AG04449 (cell line): ENCODE measurements around the gene LRP2.

Experiments
- CTCF ChIA-PET: fragments of 350-600 bp; formaldehyde crosslinking; extraction: SDS; loops from one replicate; lab custom pipeline; 2021; ENCODE audit warnings: antibody characterized with exemption; lab: Yijun Ruan, JAX
- POLR2A ChIA-PET: fragments of 400-600, 350-600 bp; formaldehyde crosslinking; extraction: SDS; loops from one replicate; lab custom pipeline; 2020; ENCODE audit warnings: antibody characterized with exemption, inconsistent platforms; lab: Yijun Ruan, JAX
- DNase-seq: peaks from one replicate; pipeline ENCODE4 v3.0.0-alpha.2; 2010; ENCODE audit warnings: low read depth, low spot score
- H3K4me3 ChIP-seq: 2 replicates; pipeline ENCODE4 v1.5.1; 2011; ENCODE audit warnings: low read depth, mild to moderate bottlenecking, control low read depth, low read length
- TF ChIP-seq, protein P1 (sequence below): IDR thresholded peaks from one replicate; pipeline ENCODE4 v1.5.1; 2011; ENCODE audit warnings: mild to moderate bottlenecking, moderate library complexity, low read length, control low read depth, inconsistent platforms; ENCODE audit not compliant: insufficient read depth; ENCODE audit errors: missing control alignments

The LRP2 gene

DNA sequence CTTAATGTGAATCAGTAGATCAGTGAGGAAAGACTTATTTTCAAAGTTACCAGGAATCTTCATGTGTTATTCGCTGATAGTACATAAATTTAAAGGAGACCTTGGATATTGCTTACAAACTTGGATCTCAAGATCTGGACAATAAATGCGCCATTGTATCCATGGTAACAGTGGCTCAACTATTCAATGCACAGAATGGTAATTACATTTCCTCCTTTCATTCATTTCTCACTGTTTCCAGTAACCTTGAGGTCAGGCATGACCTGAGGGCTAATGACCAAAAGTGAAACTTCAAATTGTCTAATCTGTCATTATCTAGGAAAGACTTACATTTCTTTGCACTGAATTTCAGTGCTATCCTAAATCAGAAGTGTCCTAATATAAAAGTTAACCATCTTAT, 8.1 kb downstream of the LRP2 start:
- no peak overlapping the region for H3K4me3 ChIP-seq
- no peak for DNase-seq
- POLR2A ChIA-PET: no interaction called here
- CTCF ChIA-PET: no interaction called here
- TF ChIP-seq, protein P1, sequence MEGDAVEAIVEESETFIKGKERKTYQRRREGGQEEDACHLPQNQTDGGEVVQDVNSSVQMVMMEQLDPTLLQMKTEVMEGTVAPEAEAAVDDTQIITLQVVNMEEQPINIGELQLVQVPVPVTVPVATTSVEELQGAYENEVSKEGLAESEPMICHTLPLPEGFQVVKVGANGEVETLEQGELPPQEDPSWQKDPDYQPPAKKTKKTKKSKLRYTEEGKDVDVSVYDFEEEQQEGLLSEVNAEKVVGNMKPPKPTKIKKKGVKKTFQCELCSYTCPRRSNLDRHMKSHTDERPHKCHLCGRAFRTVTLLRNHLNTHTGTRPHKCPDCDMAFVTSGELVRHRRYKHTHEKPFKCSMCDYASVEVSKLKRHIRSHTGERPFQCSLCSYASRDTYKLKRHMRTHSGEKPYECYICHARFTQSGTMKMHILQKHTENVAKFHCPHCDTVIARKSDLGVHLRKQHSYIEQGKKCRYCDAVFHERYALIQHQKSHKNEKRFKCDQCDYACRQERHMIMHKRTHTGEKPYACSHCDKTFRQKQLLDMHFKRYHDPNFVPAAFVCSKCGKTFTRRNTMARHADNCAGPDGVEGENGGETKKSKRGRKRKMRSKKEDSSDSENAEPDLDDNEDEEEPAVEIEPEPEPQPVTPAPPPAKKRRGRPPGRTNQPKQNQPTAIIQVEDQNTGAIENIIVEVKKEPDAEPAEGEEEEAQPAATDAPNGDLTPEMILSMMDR: no peak

DNA sequence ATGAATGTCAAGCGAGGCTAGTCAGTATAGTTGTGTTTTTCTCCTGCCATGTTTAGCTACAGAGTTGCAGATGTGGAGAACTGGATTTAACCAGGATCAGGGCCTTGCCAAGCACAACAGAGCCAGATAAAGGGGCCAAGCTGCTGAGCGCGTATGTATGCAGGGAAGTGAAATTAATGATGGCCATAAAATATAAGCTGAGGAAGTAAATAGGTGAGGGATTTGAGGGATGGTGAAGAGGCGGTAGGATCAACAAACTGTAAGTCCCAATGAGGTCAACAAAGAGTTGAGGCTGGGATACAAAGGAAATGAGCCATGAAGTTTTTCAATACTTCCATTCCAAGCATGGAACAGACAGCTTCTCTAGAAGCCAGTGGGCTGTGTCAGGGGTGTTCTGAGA, 10.6 kb downstream of the LRP2 start:
- no peak overlapping the region for H3K4me3 ChIP-seq
- ChIA-PET CTCF (no interaction called here), POLR2A (no interaction called here)
- DNase-seq: no peak
- TF ChIP-seq, protein P1: no peak

DNA sequence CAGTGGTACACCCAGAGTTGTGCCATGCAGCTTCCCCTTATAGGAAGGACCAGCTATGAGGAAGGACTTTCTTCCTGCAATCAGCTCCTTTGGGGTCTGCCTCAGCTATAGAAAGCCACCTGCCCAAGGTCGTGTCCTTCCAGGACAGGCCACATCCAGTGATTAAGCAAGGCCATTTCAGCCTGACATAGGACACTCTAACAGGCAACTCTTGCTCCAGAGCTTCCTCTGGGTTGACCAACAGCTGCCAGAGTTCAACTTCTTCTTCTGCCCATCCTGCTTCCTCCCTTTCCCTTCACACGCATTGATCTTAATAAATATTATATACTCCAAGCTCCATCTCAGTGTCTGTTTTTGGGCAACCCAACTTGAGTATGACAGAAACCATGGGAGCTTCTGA, 12.8 kb downstream of the LRP2 start:
- CTCF ChIA-PET: no interaction called here
- POLR2A ChIA-PET: no interaction called here
- TF ChIP-seq, protein P1: no peak
- no peak overlapping the region for H3K4me3 ChIP-seq
- DNase-seq: no peak

DNA sequence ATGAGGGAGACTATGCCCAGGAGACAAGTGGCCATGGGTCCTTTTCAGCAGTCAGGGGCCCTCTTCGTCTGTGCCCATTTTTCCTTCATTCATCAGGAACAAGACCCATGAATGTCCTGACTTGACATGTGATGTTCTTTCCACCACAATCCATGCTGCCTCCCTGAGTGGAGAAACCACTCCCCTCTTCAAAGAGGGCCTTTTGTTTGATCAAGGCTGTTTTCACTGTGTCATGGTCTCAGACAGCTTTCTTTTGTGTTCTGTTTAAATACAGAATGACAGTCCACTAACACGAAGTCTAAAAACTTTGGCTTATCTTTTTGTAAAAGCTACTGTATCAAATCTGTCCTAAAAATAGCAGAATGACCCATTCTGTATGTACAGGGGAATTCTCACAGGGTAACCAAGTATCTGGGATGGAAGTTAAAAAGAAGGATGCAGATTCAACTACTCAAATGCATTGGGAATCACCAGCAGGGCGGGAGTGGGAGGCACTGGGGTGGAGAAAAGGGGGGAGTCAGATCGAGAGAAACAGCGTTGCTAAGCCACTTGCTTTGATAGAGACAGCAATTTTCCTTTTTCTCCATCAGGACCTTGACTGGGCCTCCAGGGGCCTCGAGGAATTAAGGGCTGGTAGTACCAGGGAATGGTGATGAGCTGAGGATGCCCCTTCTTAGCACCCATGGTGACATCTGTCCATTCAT, 13.9 kb downstream of the LRP2 start:
- ChIA-PET CTCF (no interaction called here), POLR2A (no interaction called here)
- no peak overlapping the region for H3K4me3 ChIP-seq

DNA sequence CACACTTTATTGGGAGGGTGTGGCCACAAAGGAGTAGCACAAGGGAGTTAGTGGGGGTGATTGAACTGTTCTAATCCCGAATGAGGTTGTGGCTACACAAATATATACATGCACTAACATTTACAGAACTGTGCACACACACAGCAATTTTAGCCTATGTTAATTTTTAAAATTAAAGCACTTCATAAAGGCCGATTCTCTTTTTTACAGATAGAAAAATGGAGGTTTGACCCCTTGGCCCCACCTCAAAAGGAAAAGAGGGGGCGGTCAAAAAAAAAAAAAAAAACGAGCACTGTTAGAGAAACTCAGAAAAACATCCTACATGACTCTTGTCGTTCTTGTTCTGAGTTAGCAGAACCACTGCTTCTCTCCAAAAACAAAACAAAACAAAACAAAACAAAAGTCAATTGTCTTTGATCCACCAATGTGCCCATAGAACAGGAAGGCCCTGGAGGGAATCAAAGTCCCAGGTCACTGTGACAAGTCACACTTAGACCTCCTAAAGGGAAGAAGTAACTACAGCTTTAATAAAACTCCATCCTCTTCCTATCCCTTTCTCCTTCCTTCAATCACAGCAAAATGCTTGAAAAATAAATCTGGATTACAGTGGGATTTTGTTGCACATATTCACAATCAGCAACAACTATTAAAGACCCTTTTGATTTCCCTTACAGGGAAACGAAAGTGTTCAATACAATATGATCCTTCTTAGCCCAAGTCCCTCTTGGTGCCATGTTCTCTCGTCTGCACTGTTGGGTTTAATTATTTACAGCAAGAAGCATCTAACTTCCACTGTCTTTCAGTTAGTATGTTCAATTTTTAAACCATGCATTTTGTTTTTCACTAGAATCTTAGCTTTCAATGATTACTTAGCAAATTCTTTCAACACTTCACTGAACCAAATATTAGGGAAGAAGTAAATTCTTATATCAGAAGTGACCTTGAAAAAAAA, 16.6 kb downstream of the LRP2 start:
- H3K4me3 ChIP-seq: no peak overlapping the region
- CTCF ChIA-PET: no interaction called here
- POLR2A ChIA-PET: no interaction called here

More for the DNA sequence above, 13.9 kb downstream of the LRP2 start:
- TF ChIP-seq, protein P1: no peak
- no peak for DNase-seq

More for the DNA sequence above, 16.6 kb downstream of the LRP2 start:
- TF ChIP-seq, protein P1: no peak
- DNase-seq: no peak
